HFFc6 (cell line): ENCODE results near the gene GAA. TPM values are rescaled to one million over a fixed set of nuclear protein-coding genes. Genes with fewer than 3 reads are reported as not detected.

Experiments used
- DNase-seq: peaks from one replicate; pipeline ENCODE4 v3.0.0-alpha.2; 2018
- H3K27ac Mint-ChIP-seq: 2 replicates; pipeline ENCODE4 v1.8.0; 2020; ENCODE audit warnings: mild to moderate bottlenecking, mixed read lengths
- H3K27me3 Mint-ChIP-seq: 2 replicates; pipeline ENCODE4 v1.8.0; 2021; ENCODE audit warnings: mild to moderate bottlenecking, moderate library complexity, mixed read lengths; ENCODE audit not compliant: insufficient read depth
- H3K36me3 Mint-ChIP-seq: 2 replicates; pipeline ENCODE4 v1.8.0; 2021; ENCODE audit warnings: low read depth, mixed read lengths
- H3K4me1 Mint-ChIP-seq: 2 replicates; pipeline ENCODE4 v1.8.0; 2020; ENCODE audit warnings: low read depth, mixed read lengths
- H3K4me3 Mint-ChIP-seq: 2 replicates; pipeline ENCODE4 v1.8.0; 2020; ENCODE audit warnings: mild to moderate bottlenecking, moderate library complexity, mixed read lengths
- H3K9me3 Mint-ChIP-seq: 2 replicates; pipeline ENCODE4 v1.8.0; 2020; ENCODE audit warnings: mild to moderate bottlenecking, mixed read lengths
- total RNA-seq, 6 experiments: library from RNA; stranded (reverse); fragmentation: NEBNext Ultra II Directional; extraction: Animal tissue kit (Norgen Biotek cat#: 25700); gene quantifications; 2 replicates in 1 of 6; 3 replicates in 5 of 6; pipeline ENCODE4 v1.2.3, GENCODE V29; 2021
- TF ChIP-seq, protein P1 (sequence below): fragments of 200-600 bp; sonication (generic); IDR thresholded peaks from 2 replicates; pipeline ENCODE4 v1.5.0; 2021; ENCODE audit warnings: antibody characterized with exemption, mild to moderate bottlenecking

GAA gene
- total RNA-seq, 6 experiments from 2014 or later, result 17.4 to 34.1 (median 18.6) TPM

DNA sequence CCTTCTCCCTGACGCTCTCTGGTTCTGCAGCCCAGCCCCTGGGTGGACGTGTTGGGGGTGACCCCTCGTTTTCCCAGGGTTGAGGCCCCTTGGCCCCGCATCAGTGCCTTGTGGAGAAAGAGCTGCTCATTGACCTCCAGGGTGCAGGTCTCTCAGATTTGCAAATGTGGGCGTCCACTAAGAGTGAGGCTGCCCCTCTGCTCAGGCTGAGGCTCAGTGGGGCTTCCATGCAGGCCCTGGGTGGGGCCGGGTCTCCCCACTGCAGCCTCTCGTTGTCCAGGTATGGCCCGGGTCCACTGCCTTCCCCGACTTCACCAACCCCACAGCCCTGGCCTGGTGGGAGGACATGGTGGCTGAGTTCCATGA is 9.0 kb downstream of the GAA start:
- Mint-ChIP-seq H3K4me1 (no peaks in the 10 kb centered on the region), H3K4me3 (no peak overlapping the region), H3K27me3 (no peaks in the 10 kb centered on the region; the same call in none of the 2 replicates), H3K36me3 (0 out of 2 replicates have a peak, but pooled peaks cover 6% of the 10 kb centered on the region), H3K27ac (no peak overlapping the region), H3K9me3 (peaks cover 6% of the 10 kb centered on the region; the same call in 1 of the 2 replicates)
- TF ChIP-seq, protein P1, sequence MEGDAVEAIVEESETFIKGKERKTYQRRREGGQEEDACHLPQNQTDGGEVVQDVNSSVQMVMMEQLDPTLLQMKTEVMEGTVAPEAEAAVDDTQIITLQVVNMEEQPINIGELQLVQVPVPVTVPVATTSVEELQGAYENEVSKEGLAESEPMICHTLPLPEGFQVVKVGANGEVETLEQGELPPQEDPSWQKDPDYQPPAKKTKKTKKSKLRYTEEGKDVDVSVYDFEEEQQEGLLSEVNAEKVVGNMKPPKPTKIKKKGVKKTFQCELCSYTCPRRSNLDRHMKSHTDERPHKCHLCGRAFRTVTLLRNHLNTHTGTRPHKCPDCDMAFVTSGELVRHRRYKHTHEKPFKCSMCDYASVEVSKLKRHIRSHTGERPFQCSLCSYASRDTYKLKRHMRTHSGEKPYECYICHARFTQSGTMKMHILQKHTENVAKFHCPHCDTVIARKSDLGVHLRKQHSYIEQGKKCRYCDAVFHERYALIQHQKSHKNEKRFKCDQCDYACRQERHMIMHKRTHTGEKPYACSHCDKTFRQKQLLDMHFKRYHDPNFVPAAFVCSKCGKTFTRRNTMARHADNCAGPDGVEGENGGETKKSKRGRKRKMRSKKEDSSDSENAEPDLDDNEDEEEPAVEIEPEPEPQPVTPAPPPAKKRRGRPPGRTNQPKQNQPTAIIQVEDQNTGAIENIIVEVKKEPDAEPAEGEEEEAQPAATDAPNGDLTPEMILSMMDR, result no peak
- DNase-seq, result no peak

GRCh38 chr17:80110927-80111701 is 9.7 kb downstream of the GAA start:
- H3K36me3 Mint-ChIP-seq, result 0 out of 2 replicates have a peak, but pooled peaks cover 8% of the 10 kb centered on the region
- H3K27ac Mint-ChIP-seq, result no peak overlapping the region
- H3K9me3 Mint-ChIP-seq, result peaks cover 6% of the 10 kb centered on the region; the same call in 1 of the 2 replicates
- H3K27me3 Mint-ChIP-seq, result no peaks in the 10 kb centered on the region; the same call in none of the 2 replicates
- DNase-seq, result no peak
- TF ChIP-seq, protein P1, result no peak
- no peak overlapping the region for H3K4me3 Mint-ChIP-seq
- no peaks in the 10 kb centered on the region; the same call in 1 of the 2 replicates for H3K4me1 Mint-ChIP-seq

GRCh38 chr17:80111702-80112470 is 10.5 kb downstream of the GAA start:
- Mint-ChIP-seq H3K4me3 (no peak overlapping the region), H3K27ac (no peak overlapping the region), H3K36me3 (0 out of 2 replicates have a peak, but pooled peaks cover 8% of the 10 kb centered on the region), H3K27me3 (no peaks in the 10 kb centered on the region; the same call in none of the 2 replicates), H3K4me1 (no peaks in the 10 kb centered on the region; the same call in 1 of the 2 replicates), H3K9me3 (peaks cover 6% of the 10 kb centered on the region; the same call in 1 of the 2 replicates)
- DNase-seq, result no peak
- TF ChIP-seq, protein P1, result no peak

- H3K27me3 Mint-ChIP-seq, result no peaks in the 10 kb centered on the region; the same call in none of the 2 replicates
- no peak overlapping the region for H3K4me3 Mint-ChIP-seq
- no peak overlapping the region for H3K27ac Mint-ChIP-seq
- DNase-seq, result no peak
- peaks cover 6% of the 10 kb centered on the region; the same call in 1 of the 2 replicates for H3K9me3 Mint-ChIP-seq
- H3K4me1 Mint-ChIP-seq, result no peaks in the 10 kb centered on the region; the same call in 1 of the 2 replicates
- 0 out of 2 replicates have a peak, but pooled peaks cover 8% of the 10 kb centered on the region for H3K36me3 Mint-ChIP-seq
- TF ChIP-seq, protein P1, result no peak
Observed at GRCh38 chr17:80112471-80113032, 11.2 kb downstream of the GAA start.

GRCh38 chr17:80113033-80113484 is 11.7 kb downstream of the GAA start:
- H3K27ac Mint-ChIP-seq, result no peak overlapping the region
- no peak for DNase-seq
- H3K27me3 Mint-ChIP-seq, result no peaks in the 10 kb centered on the region; the same call in none of the 2 replicates
- H3K4me3 Mint-ChIP-seq, result no peak overlapping the region
- TF ChIP-seq, protein P1, result no peak
- H3K4me1 Mint-ChIP-seq, result no peaks in the 10 kb centered on the region; the same call in 1 of the 2 replicates
- H3K9me3 Mint-ChIP-seq, result peaks cover 6% of the 10 kb centered on the region; the same call in 1 of the 2 replicates
- H3K36me3 Mint-ChIP-seq, result 0 out of 2 replicates have a peak, but pooled peaks cover 8% of the 10 kb centered on the region
